Keratinocyte (primary cell): ENCODE results near the gene SNTG2. TPM values are rescaled to one million over a fixed set of nuclear protein-coding genes. Genes with fewer than 3 reads are reported as not detected.

Experiments used
- DNase-seq: peaks from one replicate; pipeline ENCODE4 v3.0.0-alpha.2; 2011; ENCODE audit warnings: low read depth, missing footprints, low spot score
- FAIRE-seq: peaks from 2 replicates; lab custom pipeline; 2011; peaks lifted over from hg19 to GRCh38; lab: Jason Lieb, UNC
- H2AFZ ChIP-seq: 2 replicates; pipeline ENCODE4 v1.6.0; 2012; ENCODE audit warnings: low read length, control low read depth, inconsistent platforms; ENCODE audit not compliant: control insufficient read depth
- H3K27ac ChIP-seq: 2 replicates; pipeline ENCODE4 v1.5.1; 2011; ENCODE audit warnings: low read length; ENCODE audit not compliant: control insufficient read depth, insufficient read depth
- H3K27me3 ChIP-seq: 3 replicates; pipeline ENCODE4 v1.6.0; 2011; ENCODE audit warnings: low read length; ENCODE audit not compliant: control insufficient read depth, insufficient read depth; ENCODE audit errors: extremely low read depth
- H3K36me3 ChIP-seq, 2 experiments: 2 replicates in 1 of 2; 3 replicates in 1 of 2; pipeline ENCODE4 v1.5.1; 2011; ENCODE audit warnings: low read length in 2 of 2, mild to moderate bottlenecking in 1 of 2; ENCODE audit not compliant: control insufficient read depth in 2 of 2, insufficient read depth in 2 of 2; ENCODE audit errors: extremely low read depth in 1 of 2
- H3K4me1 ChIP-seq: 3 replicates; pipeline ENCODE4 v1.5.1; 2011; ENCODE audit warnings: low read length; ENCODE audit not compliant: control insufficient read depth, insufficient read depth; ENCODE audit errors: extremely low read depth
- H3K4me2 ChIP-seq: 3 replicates; pipeline ENCODE4 v1.6.0; 2011; ENCODE audit warnings: low read depth, low read length; ENCODE audit not compliant: control insufficient read depth, insufficient read depth; ENCODE audit errors: extremely low read depth
- H3K4me3 ChIP-seq, 3 experiments: fragments of 200-600 bp in 1 of 3; sonication (generic) in 1 of 3; 2 replicates in 2 of 3; 3 replicates in 1 of 3; pipeline ENCODE4 v1.5.1; 2011 to 2016; ENCODE audit warnings: low read length in 3 of 3, mild to moderate bottlenecking in 3 of 3, control low read depth in 2 of 3, inconsistent platforms in 1 of 3, low read depth in 1 of 3, mixed read lengths in 1 of 3, mixed run types in 1 of 3, moderate library complexity in 1 of 3; ENCODE audit not compliant: control insufficient read depth in 2 of 3, insufficient read depth in 2 of 3; ENCODE audit errors: extremely low read depth in 1 of 3
- H3K79me2 ChIP-seq: 2 replicates; pipeline ENCODE4 v1.6.0; 2012; ENCODE audit warnings: low read length; ENCODE audit not compliant: control insufficient read depth, insufficient read depth
- H3K9ac ChIP-seq: 3 replicates; pipeline ENCODE4 v1.6.0; 2011; ENCODE audit warnings: low read length; ENCODE audit not compliant: control insufficient read depth, insufficient read depth; ENCODE audit errors: extremely low read depth
- H3K9me1 ChIP-seq: 3 replicates; pipeline ENCODE4 v1.6.0; 2011; ENCODE audit warnings: low read length; ENCODE audit not compliant: control insufficient read depth, insufficient read depth; ENCODE audit errors: extremely low read depth
- H3K9me3 ChIP-seq: 2 replicates; pipeline ENCODE4 v1.5.1; 2012; ENCODE audit warnings: low read depth, low read length; ENCODE audit not compliant: control insufficient read depth
- H4K20me1 ChIP-seq: 3 replicates; pipeline ENCODE4 v1.6.0; 2011; ENCODE audit warnings: low read length; ENCODE audit not compliant: control insufficient read depth, insufficient read depth; ENCODE audit errors: extremely low read depth
- EZH2 ChIP-seq: IDR thresholded peaks from one replicate; pipeline ENCODE4 v1.6.1; 2012; ENCODE audit warnings: inconsistent platforms, mild to moderate bottlenecking, low read length, moderate library complexity
- dilution Hi-C: fragments of 300-500 bp; cut with MboI; formaldehyde crosslinking; loops from one replicate; pipeline ENCODE4 v1.7.0; 2020; ENCODE audit warnings: low sequenced_read_pairs; ENCODE audit not compliant: extremely low pct_ligation_motif_present
- polyA plus RNA-seq, 5 experiments: library from polyadenylated mRNA; depleted of rRNA in 3 of 5; stranded (reverse) in 3 of 5; stranded (forward) in 1 of 5; unstranded in 1 of 5; fragments of >200 nt; gene quantifications; 1 replicate in 1 of 5; 2 replicates in 3 of 5; 3 replicates in 1 of 5; pipeline versions ENCODE4 v1.2.1 to v1.2.3, GENCODE V29; 2011 to 2012; ENCODE audit warnings: missing spikeins in 2 of 5, low read depth in 1 of 5, low replicate concordance in 1 of 5
- TF ChIP-seq, protein P1 (sequence below), 3 experiments: IDR thresholded peaks in 1 of 3; conservative IDR thresholded peaks in 1 of 3; optimal IDR thresholded peaks in 1 of 3; 2 replicates in 2 of 3; 3 replicates in 1 of 3; pipeline versions ENCODE3 to v1.5.1; 2011; ENCODE audit warnings: low read length in 3 of 3, mild to moderate bottlenecking in 3 of 3, moderate library complexity in 2 of 3, control low read depth in 1 of 3, inconsistent platforms in 1 of 3; ENCODE audit not compliant: insufficient read depth in 2 of 3; ENCODE audit errors: extremely low read depth in 1 of 3

The SNTG2 gene
- polyA plus RNA-seq, 1 donor (not counting 4 experiments of a cell fraction or from before 2014, with no cell fraction given) = not detected

DNA sequence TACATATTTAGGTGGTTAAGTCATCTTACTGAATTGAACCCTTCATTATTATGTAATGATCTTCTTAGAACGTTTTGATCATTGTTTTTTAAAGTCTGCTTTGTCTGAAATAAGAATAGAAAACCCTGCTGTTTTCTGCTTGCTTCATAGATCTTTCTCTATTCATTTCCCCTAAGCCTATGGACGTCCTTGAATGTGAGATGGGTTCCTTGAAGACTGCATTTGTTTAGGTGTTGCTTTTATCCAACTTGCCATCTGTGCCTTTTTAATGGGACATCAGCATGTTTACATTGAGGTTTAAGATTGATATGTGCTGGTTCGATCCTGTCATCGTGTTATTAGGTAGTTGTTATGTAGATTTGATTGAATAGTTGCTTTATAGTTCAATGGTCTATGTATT is 95.4 kb downstream of the SNTG2 start:
- Histone ChIP-seq H3K79me2 (no peaks in the 10 kb centered on the region), H3K27me3 (no peaks in the 10 kb centered on the region), H3K36me3 (no peaks in the 10 kb centered on the region), H3K9ac (no peak overlapping the region), H2AFZ (no peak overlapping the region), H3K4me3 (no peak overlapping the region), H3K4me2 (no peak overlapping the region), H3K27ac (no peak overlapping the region), H4K20me1 (no peaks in the 10 kb centered on the region), H3K9me1 (no peaks in the 10 kb centered on the region), H3K4me1 (no peaks in the 10 kb centered on the region), H3K9me3 (no peaks in the 10 kb centered on the region)
- TF ChIP-seq EZH2 = no peak
- TF ChIP-seq, protein P1, sequence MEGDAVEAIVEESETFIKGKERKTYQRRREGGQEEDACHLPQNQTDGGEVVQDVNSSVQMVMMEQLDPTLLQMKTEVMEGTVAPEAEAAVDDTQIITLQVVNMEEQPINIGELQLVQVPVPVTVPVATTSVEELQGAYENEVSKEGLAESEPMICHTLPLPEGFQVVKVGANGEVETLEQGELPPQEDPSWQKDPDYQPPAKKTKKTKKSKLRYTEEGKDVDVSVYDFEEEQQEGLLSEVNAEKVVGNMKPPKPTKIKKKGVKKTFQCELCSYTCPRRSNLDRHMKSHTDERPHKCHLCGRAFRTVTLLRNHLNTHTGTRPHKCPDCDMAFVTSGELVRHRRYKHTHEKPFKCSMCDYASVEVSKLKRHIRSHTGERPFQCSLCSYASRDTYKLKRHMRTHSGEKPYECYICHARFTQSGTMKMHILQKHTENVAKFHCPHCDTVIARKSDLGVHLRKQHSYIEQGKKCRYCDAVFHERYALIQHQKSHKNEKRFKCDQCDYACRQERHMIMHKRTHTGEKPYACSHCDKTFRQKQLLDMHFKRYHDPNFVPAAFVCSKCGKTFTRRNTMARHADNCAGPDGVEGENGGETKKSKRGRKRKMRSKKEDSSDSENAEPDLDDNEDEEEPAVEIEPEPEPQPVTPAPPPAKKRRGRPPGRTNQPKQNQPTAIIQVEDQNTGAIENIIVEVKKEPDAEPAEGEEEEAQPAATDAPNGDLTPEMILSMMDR (optimal IDR thresholded peaks at IDR 0.05 in 1 of 3, IDR thresholded peaks at IDR 0.05 in 1 of 3, conservative IDR thresholded peaks at IDR 0.05 in 1 of 3; ENCODE audit: extremely low read depth in 1 of 3, insufficient read depth in 2 of 3, low read length in 3 of 3) = no peak
- FAIRE-seq (no peak), DNase-seq (no peak)
- dilution Hi-C loops = no loop called here

DNA sequence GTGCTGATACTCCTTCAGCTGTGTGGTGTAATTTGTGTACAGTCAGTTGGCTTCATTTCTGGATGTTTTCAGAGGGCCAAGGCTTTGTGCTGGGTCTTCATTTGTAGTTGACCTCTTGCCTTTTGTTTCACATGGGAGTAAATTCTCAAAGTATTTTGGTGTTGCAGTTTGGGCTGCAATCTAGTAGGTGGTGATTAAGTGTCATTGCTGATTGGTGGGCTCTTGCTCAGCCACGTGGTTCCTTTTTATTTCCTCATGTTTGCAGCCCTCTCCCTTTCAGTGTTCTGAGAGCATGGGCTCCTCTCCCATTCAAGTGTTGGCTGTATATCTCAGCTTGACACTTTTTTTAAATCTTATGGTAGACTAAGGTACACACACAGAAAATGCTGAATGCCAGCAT is 96.8 kb downstream of the SNTG2 start:
- no peaks in the 10 kb centered on the region for H3K9me1 ChIP-seq
- dilution Hi-C loops = no loop called here
- no peak overlapping the region for H3K27ac ChIP-seq
- DNase-seq (no peak), FAIRE-seq (no peak)
- no peaks in the 10 kb centered on the region for H4K20me1 ChIP-seq
- no peaks in the 10 kb centered on the region for H3K27me3 ChIP-seq
- no peak overlapping the region for H2AFZ ChIP-seq
- H3K4me1 ChIP-seq = no peaks in the 10 kb centered on the region
- no peaks in the 10 kb centered on the region for H3K36me3 ChIP-seq
- H3K9me3 ChIP-seq = no peaks in the 10 kb centered on the region
- TF ChIP-seq, protein P1 (optimal IDR thresholded peaks at IDR 0.05 in 1 of 3, IDR thresholded peaks at IDR 0.05 in 1 of 3, conservative IDR thresholded peaks at IDR 0.05 in 1 of 3; ENCODE audit: extremely low read depth in 1 of 3, insufficient read depth in 2 of 3, low read length in 3 of 3) = peak in 1 of 3 experiments; percentile 47
- TF ChIP-seq EZH2 = no peak
- H3K9ac ChIP-seq = no peak overlapping the region
- no peak overlapping the region for H3K4me3 ChIP-seq
- no peaks in the 10 kb centered on the region for H3K79me2 ChIP-seq
- H3K4me2 ChIP-seq = no peak overlapping the region
